Tibial nerve (tissue), 4 donors: ENCODE data around the gene ITFG1. TPM values are rescaled to one million over a fixed set of nuclear protein-coding genes. Genes with fewer than 3 reads are reported as not detected.
A peak's percentile ranks its signal among the peaks of the same experiment; 100 is the strongest.

Source experiments
- DNase-seq, 2 donors: peaks; one replicate each; pipeline ENCODE4 v3.0.0-alpha.2; 2019; ENCODE audit warnings: low spot score in 2 of 2
- H3K27ac ChIP-seq, 4 donors: fragments of 200-600 bp; sonication (generic) in 3 of 4; one replicate each; pipeline ENCODE4 v1.5.1; 2017 to 2019; ENCODE audit warnings: mild to moderate bottlenecking in 1 of 4
- H3K27me3 ChIP-seq, 2 donors: fragments of 200-600 bp; sonication (generic) in 1 of 2; one replicate each; pipeline versions ENCODE4 v1.5.1 to v1.6.0; 2017 to 2019
- H3K36me3 ChIP-seq, 3 donors: fragments of 200-600 bp; sonication (generic); one replicate each; pipeline ENCODE4 v1.5.1; 2018 to 2019
- H3K4me1 ChIP-seq, 4 donors: fragments of 200-600 bp; sonication (generic) in 3 of 4; one replicate each; pipeline ENCODE4 v1.5.1; 2017 to 2019
- H3K4me3 ChIP-seq, 4 donors: fragments of 200-600 bp; sonication (generic) in 3 of 4; one replicate each; pipeline ENCODE4 v1.5.1; 2017 to 2019; ENCODE audit warnings: mild to moderate bottlenecking in 1 of 4, moderate library complexity in 1 of 4
- H3K9me3 ChIP-seq, 4 donors: fragments of 200-600 bp; sonication (generic) in 3 of 4; one replicate each; pipeline ENCODE4 v1.5.1; 2017 to 2019
- CTCF ChIP-seq, 5 experiments: fragments of 200-600 bp in 3 of 5; fragments of 450-650 bp in 2 of 5; sonication (generic) in 3 of 5; IDR thresholded peaks; one replicate each; pipeline ENCODE4 v1.5.1; 2016 to 2019; ENCODE audit warnings: antibody characterized with exemption in 5 of 5, mild to moderate bottlenecking in 3 of 5, moderate library complexity in 2 of 5
- EP300 ChIP-seq, 2 donors: sonication (generic); formaldehyde crosslinking; IDR thresholded peaks; one replicate each; pipeline ENCODE4 v1.6.1; 2017; ENCODE audit warnings: antibody characterized with exemption in 2 of 2, mild to moderate bottlenecking in 1 of 2
- POLR2A ChIP-seq, 2 donors: fragments of 450-650 bp; IDR thresholded peaks; one replicate each; pipeline ENCODE4 v1.6.1; 2017; ENCODE audit warnings: antibody characterized with exemption in 2 of 2, mild to moderate bottlenecking in 2 of 2, moderate library complexity in 2 of 2
- WGBS, 2 donors: methylation state at CpG; one replicate each; pipeline ENCODE4 v1.1.5; 2018; 5-methylcytosine and 5-hydroxymethylcytosine counted together
- total RNA-seq, 4 donors: library from RNA; depleted of rRNA; stranded (reverse); fragments of >200 nt; gene quantifications; one replicate each; pipeline ENCODE4 v1.1.0, GENCODE V29; 2016

Gene ITFG1
- total RNA-seq, 4 donors from 2014 or later: 36.6 to 52.1 (median 40.9) TPM

- TF ChIP-seq CTCF (IDR thresholded peaks at IDR 0.05): no peak
- Histone ChIP-seq H3K4me3 (peak overlapping the region in 1 of 4 donors; percentile 14), H3K36me3 (peaks cover 0 to 33% (median 0%) of the 10 kb centered on the region in 3 donors), H3K27me3 (no peaks in the 10 kb centered on the region), H3K9me3 (peaks cover 0 to 50% (median 14%) of the 10 kb centered on the region in 4 donors), H3K4me1 (peaks cover 0 to 22% (median 4%) of the 10 kb centered on the region in 4 donors), H3K27ac (peak overlapping the region; percentile 47 to 89 (median 72))
- WGBS, 2 donors: 60 to 69% methylated on average over 1 of the region's 1 CpG
- DNase-seq: no peak
These were observed 31.2 kb upstream of the ITFG1 start for GRCh38 chr16:47492036-47492427.

GRCh38 chr16:47490471-47490870, 29.6 kb upstream of the ITFG1 start:
- Histone ChIP-seq H3K9me3 (peaks cover 0 to 50% (median 14%) of the 10 kb centered on the region in 4 donors), H3K27me3 (no peaks in the 10 kb centered on the region), H3K4me1 (peaks cover 0 to 22% (median 4%) of the 10 kb centered on the region in 4 donors), H3K36me3 (peaks cover 0 to 33% (median 0%) of the 10 kb centered on the region in 3 donors), H3K27ac (no peak overlapping the region), H3K4me3 (no peak overlapping the region)
- TF ChIP-seq EP300 (IDR thresholded peaks at IDR 0.05): no peak
- no peak for TF ChIP-seq CTCF (IDR thresholded peaks at IDR 0.05)
- no peak for TF ChIP-seq POLR2A (IDR thresholded peaks at IDR 0.05)
- DNase-seq: no peak

- 97 to 100% methylated on average over 3 of the region's 3 CpGs for WGBS, 2 donors
- Histone ChIP-seq H3K9me3 (peaks cover 0 to 50% (median 14%) of the 10 kb centered on the region in 4 donors), H3K4me3 (no peak overlapping the region), H3K36me3 (peaks cover 0 to 33% (median 0%) of the 10 kb centered on the region in 3 donors), H3K27ac (no peak overlapping the region), H3K27me3 (no peaks in the 10 kb centered on the region), H3K4me1 (peaks cover 0 to 8% (median 0%) of the 10 kb centered on the region in 4 donors)
- DNase-seq: no peak
- no peak for TF ChIP-seq CTCF (IDR thresholded peaks at IDR 0.05)
- no peak for TF ChIP-seq POLR2A (IDR thresholded peaks at IDR 0.05)
These were observed 27.2 kb upstream of the ITFG1 start for GRCh38 chr16:47488051-47488450.

GRCh38 chr16:47486856-47487255, 26.0 kb upstream of the ITFG1 start:
- Histone ChIP-seq H3K27me3 (no peaks in the 10 kb centered on the region), H3K4me3 (no peak overlapping the region), H3K36me3 (peaks cover 0 to 29% (median 0%) of the 10 kb centered on the region in 3 donors), H3K27ac (no peak overlapping the region), H3K9me3 (peaks cover 0 to 44% (median 14%) of the 10 kb centered on the region in 4 donors), H3K4me1 (peaks cover 0 to 2% (median 0%) of the 10 kb centered on the region in 4 donors)
- TF ChIP-seq EP300 (IDR thresholded peaks at IDR 0.05) (no peak), CTCF (IDR thresholded peaks at IDR 0.05) (no peak), POLR2A (IDR thresholded peaks at IDR 0.05) (no peak)
- DNase-seq: no peak

- H3K27ac ChIP-seq: no peak overlapping the region
- peaks cover 0 to 14% (median 2%) of the 10 kb centered on the region in 4 donors for H3K9me3 ChIP-seq
- H3K27me3 ChIP-seq: no peaks in the 10 kb centered on the region
- no peak overlapping the region for H3K4me3 ChIP-seq
- 88 to 91% methylated on average over 2 of the region's 2 CpGs for WGBS, 2 donors
- no peak for DNase-seq
- H3K4me1 ChIP-seq: peaks cover 0 to 18% (median 0%) of the 10 kb centered on the region in 4 donors
- peaks cover 0 to 7% (median 0%) of the 10 kb centered on the region in 3 donors for H3K36me3 ChIP-seq
- TF ChIP-seq EP300 (IDR thresholded peaks at IDR 0.05): no peak
- no peak for TF ChIP-seq CTCF (IDR thresholded peaks at IDR 0.05)
- TF ChIP-seq POLR2A (IDR thresholded peaks at IDR 0.05): no peak
These were observed 22.8 kb upstream of the ITFG1 start for GRCh38 chr16:47483616-47484015.
